Lower leg skin (tissue), 3 donors: ENCODE results near the gene KRTAP3-2.

ENCODE experiments used
- POLR2A ChIP-seq, 2 donors: fragments of 450-650 bp; IDR thresholded peaks; one replicate each; pipeline ENCODE4 v1.6.1; 2016 to 2017; ENCODE audit warnings: antibody characterized with exemption in 2 of 2, mild to moderate bottlenecking in 1 of 2, moderate library complexity in 1 of 2
- TF ChIP-seq, protein P1 (sequence below), 3 donors: fragments of 450-650 bp; IDR thresholded peaks; one replicate each; pipeline ENCODE4 v1.5.1; 2016; ENCODE audit warnings: antibody characterized with exemption in 3 of 3, mild to moderate bottlenecking in 3 of 3, moderate library complexity in 2 of 3

DNA sequence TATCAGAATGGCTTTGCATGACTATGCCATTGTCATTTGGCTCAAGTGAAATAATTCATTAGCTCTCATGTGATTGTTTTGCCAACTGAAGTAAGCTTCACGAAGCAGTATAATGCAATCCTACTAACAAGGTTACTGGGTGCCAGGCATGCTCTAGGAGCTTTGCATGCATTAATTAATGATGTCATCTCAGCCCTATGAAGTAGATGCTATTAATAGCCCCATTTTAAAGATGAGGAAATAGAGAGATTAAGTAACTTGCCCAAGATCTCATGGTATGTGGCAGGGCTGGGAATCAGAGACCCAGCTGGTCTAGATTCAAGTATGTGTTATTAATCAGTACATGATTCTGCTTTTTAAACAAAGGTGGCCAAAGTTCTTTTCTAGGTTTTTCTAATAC, 47.0 kb downstream of the KRTAP3-2 start:
- TF ChIP-seq, protein P1, sequence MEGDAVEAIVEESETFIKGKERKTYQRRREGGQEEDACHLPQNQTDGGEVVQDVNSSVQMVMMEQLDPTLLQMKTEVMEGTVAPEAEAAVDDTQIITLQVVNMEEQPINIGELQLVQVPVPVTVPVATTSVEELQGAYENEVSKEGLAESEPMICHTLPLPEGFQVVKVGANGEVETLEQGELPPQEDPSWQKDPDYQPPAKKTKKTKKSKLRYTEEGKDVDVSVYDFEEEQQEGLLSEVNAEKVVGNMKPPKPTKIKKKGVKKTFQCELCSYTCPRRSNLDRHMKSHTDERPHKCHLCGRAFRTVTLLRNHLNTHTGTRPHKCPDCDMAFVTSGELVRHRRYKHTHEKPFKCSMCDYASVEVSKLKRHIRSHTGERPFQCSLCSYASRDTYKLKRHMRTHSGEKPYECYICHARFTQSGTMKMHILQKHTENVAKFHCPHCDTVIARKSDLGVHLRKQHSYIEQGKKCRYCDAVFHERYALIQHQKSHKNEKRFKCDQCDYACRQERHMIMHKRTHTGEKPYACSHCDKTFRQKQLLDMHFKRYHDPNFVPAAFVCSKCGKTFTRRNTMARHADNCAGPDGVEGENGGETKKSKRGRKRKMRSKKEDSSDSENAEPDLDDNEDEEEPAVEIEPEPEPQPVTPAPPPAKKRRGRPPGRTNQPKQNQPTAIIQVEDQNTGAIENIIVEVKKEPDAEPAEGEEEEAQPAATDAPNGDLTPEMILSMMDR (IDR thresholded peaks at IDR 0.05): no peak
- TF ChIP-seq POLR2A (IDR thresholded peaks at IDR 0.05): no peak
